K562 (cell line): ENCODE results near the gene SH3RF1. TPM values are rescaled to one million over a fixed set of nuclear protein-coding genes. Genes with fewer than 3 reads are reported as not detected.

ENCODE experiments used
- ATAC-seq: fragments of 200-7000 bp; cut with Tn5 transposase; 3 replicates; pipeline ENCODE4 v1.9.1; 2020; ENCODE audit warnings: moderate library complexity
- BruUV-seq: library from RNA; stranded (reverse); fragments of 400-500 nt; replicated peaks from 2 replicates; lab custom pipeline; 2021; lab: Mats Ljungman, UMichigan
- CTCF ChIA-PET: fragments of 300-600 bp; formaldehyde crosslinking; extraction: SDS; loops from one replicate; lab custom pipeline; 2021; ENCODE audit warnings: low intra/inter-chr PET ratio; lab: Yijun Ruan, JAX
- POLR2A ChIA-PET: fragments of 300-600, 350-650 bp; sonication (Branson Sonifier 250); formaldehyde crosslinking; extraction: SDS; loops from one replicate; lab custom pipeline; 2021; ENCODE audit warnings: antibody characterized with exemption, inconsistent platforms; lab: Yijun Ruan, JAX
- DNase-seq, 4 experiments: peaks; one replicate each; pipeline versions ENCODE4 v3.0.0 to v3.0.0-alpha.2; 2011 to 2018; ENCODE audit warnings: low spot score in 3 of 4, mixed read lengths in 3 of 4; ENCODE audit errors: extremely low read depth in 1 of 4
- FAIRE-seq: peaks from 2 replicates; lab custom pipeline; 2011; peaks lifted over from hg19 to GRCh38; lab: Jason Lieb, UNC
- H2AFZ ChIP-seq: 2 replicates; pipeline ENCODE4 v1.6.0; 2011; ENCODE audit warnings: low read depth, low read length, control low read depth, inconsistent platforms
- H3K27ac ChIP-seq: fragments of 200-600 bp; 3 replicates; pipeline ENCODE4 v1.8.0; 2011; ENCODE audit warnings: low read depth, mild to moderate bottlenecking, control low read depth, inconsistent platforms, low read length, moderate library complexity, mixed read lengths; ENCODE audit errors: extremely low read depth
- H3K27me3 ChIP-seq, 2 experiments: fragments of 300-600 bp in 1 of 2; 2 replicates in 1 of 2; 3 replicates in 1 of 2; pipeline versions ENCODE4 v1.6.0 to v1.8.0; 2011; ENCODE audit warnings: inconsistent platforms in 2 of 2, low read length in 2 of 2, mild to moderate bottlenecking in 1 of 2, mixed read lengths in 1 of 2, moderate library complexity in 1 of 2; ENCODE audit not compliant: control insufficient read depth in 2 of 2, insufficient read depth in 2 of 2
- H3K36me3 ChIP-seq: fragments of 300-600 bp; 3 replicates; pipeline ENCODE4 v1.8.0; 2011; ENCODE audit warnings: mild to moderate bottlenecking, low read length, inconsistent platforms; ENCODE audit not compliant: control insufficient read depth, insufficient read depth
- H3K4me1 ChIP-seq, 2 experiments: fragments of 200-600 bp in 1 of 2; replicated peaks in 1 of 2; 2 replicates in 1 of 2; 3 replicates in 1 of 2; pipeline versions ENCODE4 v1.5.1 to v1.8.0; 2011; ENCODE audit warnings: inconsistent platforms in 2 of 2, low read length in 2 of 2, mild to moderate bottlenecking in 1 of 2, mixed read lengths in 1 of 2, moderate library complexity in 1 of 2; ENCODE audit not compliant: control insufficient read depth in 2 of 2, insufficient read depth in 2 of 2
- H3K4me2 ChIP-seq: 2 replicates; pipeline ENCODE4 v1.6.1; 2011; ENCODE audit warnings: low read length, control low read depth, inconsistent platforms, mixed read lengths; ENCODE audit not compliant: insufficient read depth
- H3K4me3 ChIP-seq: fragments of 200-600 bp; sonication (generic), shearing (Covaris generic); 2 replicates; pipeline ENCODE4 v1.5.1; 2016; ENCODE audit warnings: control low read depth, inconsistent platforms
- H3K79me2 ChIP-seq: fragments of 200-600 bp; 3 replicates; pipeline ENCODE4 v1.8.0; 2011; ENCODE audit warnings: low read length, inconsistent platforms; ENCODE audit not compliant: control insufficient read depth, insufficient read depth
- H3K9ac ChIP-seq, 2 experiments: 2 replicates each; pipeline versions ENCODE4 v1.6.0 to v1.6.1; 2011; ENCODE audit warnings: low read depth in 2 of 2, low read length in 2 of 2, control low read depth in 1 of 2, inconsistent platforms in 1 of 2, mild to moderate bottlenecking in 1 of 2, mixed read lengths in 1 of 2; ENCODE audit not compliant: insufficient read depth in 1 of 2
- H3K9me1 ChIP-seq: one replicate; pipeline ENCODE4 v1.6.0; 2011; ENCODE audit warnings: inconsistent platforms, mild to moderate bottlenecking, low read length, moderate library complexity; ENCODE audit not compliant: control insufficient read depth, insufficient read depth
- H3K9me3 ChIP-seq: replicated peaks from 2 replicates; pipeline ENCODE4 v1.5.1; 2011; ENCODE audit warnings: low read depth, low read length, inconsistent platforms; ENCODE audit not compliant: control insufficient read depth, insufficient read depth
- H4K20me1 ChIP-seq: replicated peaks from 2 replicates; pipeline ENCODE4 v1.6.1; 2011; ENCODE audit warnings: low read length, inconsistent platforms, mixed read lengths; ENCODE audit not compliant: control insufficient read depth, insufficient read depth
- DLX4 ChIP-seq: fragments of 250-450 bp; sonication (Bioruptor Pico); IDR thresholded peaks from 2 replicates; pipeline ENCODE4 v1.6.1; 2021; ENCODE audit warnings: mild to moderate bottlenecking
- KLF1 ChIP-seq: fragments of 450-650 bp; IDR thresholded peaks from 2 replicates; pipeline ENCODE4 v1.6.1; 2016; ENCODE audit warnings: missing genetic modification characterization, missing compliant biosample characterization
- NFIX ChIP-seq: fragments of 250-450 bp; sonication (Bioruptor Pico); IDR thresholded peaks from 2 replicates; pipeline ENCODE4 v1.4.0; 2020; ENCODE audit warnings: low read depth, mild to moderate bottlenecking, moderate library complexity
- NONO ChIP-seq, 2 experiments: fragments of 200-400 bp in 1 of 2; fragments of 450-650 bp in 1 of 2; formaldehyde crosslinking in 1 of 2; IDR thresholded peaks; 2 replicates each; pipeline ENCODE4 v1.6.1; 2017; ENCODE audit warnings: low read depth in 2 of 2, mild to moderate bottlenecking in 2 of 2, moderate library complexity in 2 of 2, low read length in 1 of 2
- POU5F1 ChIP-seq: fragments of 150-350 bp; IDR thresholded peaks from 2 replicates; pipeline ENCODE4 v1.6.1; 2014; ENCODE audit warnings: borderline replicate concordance, low read length, low read depth, mild to moderate bottlenecking; ENCODE audit not compliant: partially characterized antibody
- ZBTB17 ChIP-seq: fragments of 450-650 bp; formaldehyde crosslinking; IDR thresholded peaks from 2 replicates; pipeline ENCODE4 v1.4.0; 2020; ENCODE audit warnings: mild to moderate bottlenecking
- ZFP30 ChIP-seq: fragments of 250-450 bp; sonication (Bioruptor Pico); IDR thresholded peaks from 2 replicates; pipeline ENCODE4 v1.8.0; 2022; ENCODE audit warnings: moderate library complexity, mild to moderate bottlenecking, inconsistent platforms, borderline replicate concordance
- ZKSCAN3 ChIP-seq: fragments of 250-450 bp; sonication (Bioruptor Pico); IDR thresholded peaks from 2 replicates; pipeline ENCODE4 v1.4.0; 2020
- WGBS: fragments of 100-300 bp; shearing (Covaris generic); methylation state at CpG from one replicate; pipeline ENCODE4 v1.1.6; 2016; ENCODE audit warnings: low coverage, mixed read lengths; ENCODE audit not compliant: insufficient coverage; ENCODE audit errors: missing lambda C conversion rate; 5-methylcytosine and 5-hydroxymethylcytosine counted together
- in situ Hi-C: fragments of 300-500 bp; cut with MboI; formaldehyde crosslinking; loops from 4 replicates; pipeline ENCODE4 v1.15.0; 2018; ENCODE audit warnings: inconsistent platforms, mixed read lengths
- intact Hi-C: fragments of 100-400 bp; cut with micrococcal nuclease; formaldehyde crosslinking; loops from 2 replicates; pipeline ENCODE4 v1.14.2; 2022
- polyA plus RNA-seq, 8 experiments: library from polyadenylated mRNA; depleted of rRNA in 4 of 8; stranded (reverse) in 5 of 8; unstranded in 3 of 8; fragments of >200 nt; fragmentation: Nextera tagmentation in 2 of 8; fragmentation: Illumina TruSeq in 1 of 8; extraction: Ambion mirVana in 2 of 8; extraction: Trizol in 1 of 8; gene quantifications; 2 replicates each; pipeline versions ENCODE4 v1.2.1 to v1.2.3, GENCODE V29; 2011 to 2014; ENCODE audit warnings: inconsistent platforms in 1 of 8, missing spikeins in 1 of 8
- total RNA-seq, 7 experiments: library from RNA; depleted of rRNA in 6 of 7; stranded (reverse); fragments of >200 nt in 6 of 7; fragmentation: Illumina TruSeq in 2 of 7; extraction: Trizol in 2 of 7; gene quantifications; 2 replicates each; pipeline versions ENCODE4 v1.2.1 to v1.2.3, GENCODE V29; 2011 to 2021; ENCODE audit warnings: low replicate concordance in 1 of 7
- TF ChIP-seq, protein P1 (sequence below): sonication (generic); formaldehyde crosslinking; IDR thresholded peaks from 2 replicates; pipeline ENCODE4 v1.8.0; 2022; ENCODE audit warnings: mild to moderate bottlenecking, missing genetic modification reagents, borderline replicate concordance
- TF ChIP-seq, protein P2 (sequence below): fragments of 250-450 bp; sonication (Bioruptor Pico); IDR thresholded peaks from 2 replicates; pipeline ENCODE4 v1.5.0; 2021

Gene SH3RF1
- total and polyA plus RNA-seq, 9 of the 15 experiments (the other 6 are each of a cell fraction or from before 2014, with no cell fraction given), result 0.04 to 0.16 (median 0.11) TPM; not detected in 6

GRCh38 chr4:169116270-169116901 lies 154.4 kb downstream of the SH3RF1 start:
- H3K27ac ChIP-seq, result no peak overlapping the region
- DNase-seq (no peak), FAIRE-seq (no peak), ATAC-seq (no peak; the same call in 2 of the 3 replicates)
- POLR2A ChIA-PET, result interaction anchor here (0.6 to 1.2 kb wide), 4 partner anchors 10 to 38 kb away, joined by 3 to 4 read pairs (median 3); no protein-coding TSS in a partner anchor
- intact Hi-C loops (no loop called here), in situ Hi-C loops (no loop called here)
- H3K9ac ChIP-seq, result no peak overlapping the region
- CTCF ChIA-PET, result no interaction called here
- no TSS peak for BruUV-seq
- no peaks in the 10 kb centered on the region; a peak in 1 of 5 replicates for H3K4me1 ChIP-seq
- WGBS, result 3% methylated on average over 10 of the region's 12 CpGs
- no peak for TF ChIP-seq DLX4 (CRISPR knock-in tag)
- no peak for TF ChIP-seq ZKSCAN3 (CRISPR knock-in tag)
- TF ChIP-seq, protein P1, sequence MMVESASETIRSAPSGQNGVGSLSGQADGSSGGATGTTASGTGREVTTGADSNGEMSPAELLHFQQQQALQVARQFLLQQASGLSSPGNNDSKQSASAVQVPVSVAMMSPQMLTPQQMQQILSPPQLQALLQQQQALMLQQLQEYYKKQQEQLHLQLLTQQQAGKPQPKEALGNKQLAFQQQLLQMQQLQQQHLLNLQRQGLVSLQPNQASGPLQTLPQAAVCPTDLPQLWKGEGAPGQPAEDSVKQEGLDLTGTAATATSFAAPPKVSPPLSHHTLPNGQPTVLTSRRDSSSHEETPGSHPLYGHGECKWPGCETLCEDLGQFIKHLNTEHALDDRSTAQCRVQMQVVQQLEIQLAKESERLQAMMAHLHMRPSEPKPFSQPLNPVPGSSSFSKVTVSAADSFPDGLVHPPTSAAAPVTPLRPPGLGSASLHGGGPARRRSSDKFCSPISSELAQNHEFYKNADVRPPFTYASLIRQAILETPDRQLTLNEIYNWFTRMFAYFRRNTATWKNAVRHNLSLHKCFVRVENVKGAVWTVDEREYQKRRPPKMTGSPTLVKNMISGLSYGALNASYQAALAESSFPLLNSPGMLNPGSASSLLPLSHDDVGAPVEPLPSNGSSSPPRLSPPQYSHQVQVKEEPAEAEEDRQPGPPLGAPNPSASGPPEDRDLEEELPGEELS (CRISPR knock-in tag), result no peak
- TF ChIP-seq KLF1 (tag), result no peak
- no peak for TF ChIP-seq NFIX
- TF ChIP-seq, protein P2, sequence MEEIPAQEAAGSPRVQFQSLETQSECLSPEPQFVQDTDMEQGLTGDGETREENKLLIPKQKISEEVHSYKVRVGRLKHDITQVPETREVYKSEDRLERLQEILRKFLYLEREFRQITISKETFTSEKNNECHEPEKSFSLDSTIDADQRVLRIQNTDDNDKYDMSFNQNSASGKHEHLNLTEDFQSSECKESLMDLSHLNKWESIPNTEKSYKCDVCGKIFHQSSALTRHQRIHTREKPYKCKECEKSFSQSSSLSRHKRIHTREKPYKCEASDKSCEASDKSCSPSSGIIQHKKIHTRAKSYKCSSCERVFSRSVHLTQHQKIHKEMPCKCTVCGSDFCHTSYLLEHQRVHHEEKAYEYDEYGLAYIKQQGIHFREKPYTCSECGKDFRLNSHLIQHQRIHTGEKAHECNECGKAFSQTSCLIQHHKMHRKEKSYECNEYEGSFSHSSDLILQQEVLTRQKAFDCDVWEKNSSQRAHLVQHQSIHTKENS, result no peak
- TF ChIP-seq ZFP30 (CRISPR knock-in tag), result no peak
- TF ChIP-seq POU5F1, result no peak
- TF ChIP-seq NONO (IDR thresholded peaks at IDR 0.05; ENCODE audit: low read depth in 2 of 2, low read length in 1 of 2), result no peak
- no peak for TF ChIP-seq ZBTB17
- H3K36me3 ChIP-seq, result no peaks in the 10 kb centered on the region
- H2AFZ ChIP-seq, result no peak overlapping the region
- no peak overlapping the region for H3K4me2 ChIP-seq
- H3K4me3 ChIP-seq, result no peak overlapping the region
- H3K79me2 ChIP-seq, result no peaks in the 10 kb centered on the region
- no peaks in the 10 kb centered on the region for H3K9me1 ChIP-seq
- no peaks in the 10 kb centered on the region for H3K9me3 ChIP-seq
- H3K27me3 ChIP-seq, result peaks cover 0 to 13% of the 10 kb centered on the region in 2 experiments; a peak in 3 of 5 replicates
- H4K20me1 ChIP-seq, result no peaks in the 10 kb centered on the region
